Smooth muscle cell (in vitro differentiated cells): ENCODE data around the gene URM1. TPM values are rescaled to one million over a fixed set of nuclear protein-coding genes. Genes with fewer than 3 reads are reported as not detected.

Experiments used
- DNase-seq: peaks from one replicate; lab custom pipeline; 2025; ENCODE audit not compliant: unreplicated experiment; lab: John Stamatoyannopoulos, UW
- H2AFZ ChIP-seq: fragments of 200-600 bp; sonication (generic); 2 replicates; pipeline ENCODE4 v1.6.0; 2016; ENCODE audit warnings: antibody characterized with exemption, low read depth, mild to moderate bottlenecking
- H3F3A ChIP-seq: fragments of 200-600 bp; sonication (generic); 2 replicates; pipeline ENCODE4 v1.6.0; 2017; ENCODE audit warnings: antibody characterized with exemption, low read depth
- H3K27ac ChIP-seq: fragments of 200-600 bp; sonication (generic); 2 replicates; pipeline ENCODE4 v1.5.1; 2016; ENCODE audit warnings: low read depth, mild to moderate bottlenecking
- H3K27me3 ChIP-seq: fragments of 200-600 bp; sonication (generic); 2 replicates; pipeline ENCODE4 v1.6.1; 2016; ENCODE audit warnings: low read depth, mild to moderate bottlenecking
- H3K36me3 ChIP-seq: fragments of 200-600 bp; sonication (generic); 2 replicates; pipeline ENCODE4 v1.5.1; 2016; ENCODE audit warnings: low read depth
- H3K4me1 ChIP-seq: fragments of 200-600 bp; sonication (generic); 2 replicates; pipeline ENCODE4 v1.5.1; 2016; ENCODE audit warnings: low read depth
- H3K4me2 ChIP-seq: fragments of 200-600 bp; sonication (generic); 2 replicates; pipeline ENCODE4 v1.6.0; 2016; ENCODE audit warnings: mild to moderate bottlenecking
- H3K4me3 ChIP-seq: fragments of 200-600 bp; sonication (generic); 2 replicates; pipeline ENCODE4 v1.5.1; 2016; ENCODE audit warnings: mild to moderate bottlenecking
- H3K79me2 ChIP-seq: fragments of 200-600 bp; sonication (generic); 2 replicates; pipeline ENCODE4 v1.6.0; 2016; ENCODE audit warnings: low read depth, mild to moderate bottlenecking
- H3K9ac ChIP-seq: fragments of 200-600 bp; sonication (generic); 2 replicates; pipeline ENCODE4 v1.6.0; 2016; ENCODE audit warnings: low read depth
- H3K9me3 ChIP-seq: fragments of 200-600 bp; sonication (generic); replicated peaks from 2 replicates; pipeline ENCODE4 v1.5.1; 2016; ENCODE audit warnings: low read depth
- H4K20me1 ChIP-seq: fragments of 200-600 bp; sonication (generic); 2 replicates; pipeline ENCODE4 v1.6.0; 2016; ENCODE audit warnings: low read depth
- WGBS: methylation state at CpG from one replicate; pipeline ENCODE4 v1.1.7; 2016; ENCODE audit warnings: low lambda C conversion rate; 5-methylcytosine and 5-hydroxymethylcytosine counted together
- polyA plus RNA-seq: library from polyadenylated mRNA; unstranded; fragments of >200 nt; fragmentation: Nextera tagmentation; extraction: Ambion mirVana; gene quantifications from 2 replicates; pipeline ENCODE4 v1.2.1, GENCODE V29; 2016
- total RNA-seq: library from RNA; depleted of rRNA; stranded (reverse); fragments of >200 nt; gene quantifications from 2 replicates; pipeline ENCODE4 v1.2.3, GENCODE V29; 2014
- TF ChIP-seq, protein P1 (sequence below): fragments of 200-600 bp; sonication (generic); IDR thresholded peaks from 2 replicates; pipeline ENCODE4 v1.5.1; 2017; ENCODE audit warnings: borderline replicate concordance, mild to moderate bottlenecking, antibody characterized with exemption; ENCODE audit not compliant: insufficient read depth, poor library complexity, severe bottlenecking

URM1 gene
- total and polyA plus RNA-seq, 2 experiments from 2014 or later = 27.3 to 48.7 TPM

DNA sequence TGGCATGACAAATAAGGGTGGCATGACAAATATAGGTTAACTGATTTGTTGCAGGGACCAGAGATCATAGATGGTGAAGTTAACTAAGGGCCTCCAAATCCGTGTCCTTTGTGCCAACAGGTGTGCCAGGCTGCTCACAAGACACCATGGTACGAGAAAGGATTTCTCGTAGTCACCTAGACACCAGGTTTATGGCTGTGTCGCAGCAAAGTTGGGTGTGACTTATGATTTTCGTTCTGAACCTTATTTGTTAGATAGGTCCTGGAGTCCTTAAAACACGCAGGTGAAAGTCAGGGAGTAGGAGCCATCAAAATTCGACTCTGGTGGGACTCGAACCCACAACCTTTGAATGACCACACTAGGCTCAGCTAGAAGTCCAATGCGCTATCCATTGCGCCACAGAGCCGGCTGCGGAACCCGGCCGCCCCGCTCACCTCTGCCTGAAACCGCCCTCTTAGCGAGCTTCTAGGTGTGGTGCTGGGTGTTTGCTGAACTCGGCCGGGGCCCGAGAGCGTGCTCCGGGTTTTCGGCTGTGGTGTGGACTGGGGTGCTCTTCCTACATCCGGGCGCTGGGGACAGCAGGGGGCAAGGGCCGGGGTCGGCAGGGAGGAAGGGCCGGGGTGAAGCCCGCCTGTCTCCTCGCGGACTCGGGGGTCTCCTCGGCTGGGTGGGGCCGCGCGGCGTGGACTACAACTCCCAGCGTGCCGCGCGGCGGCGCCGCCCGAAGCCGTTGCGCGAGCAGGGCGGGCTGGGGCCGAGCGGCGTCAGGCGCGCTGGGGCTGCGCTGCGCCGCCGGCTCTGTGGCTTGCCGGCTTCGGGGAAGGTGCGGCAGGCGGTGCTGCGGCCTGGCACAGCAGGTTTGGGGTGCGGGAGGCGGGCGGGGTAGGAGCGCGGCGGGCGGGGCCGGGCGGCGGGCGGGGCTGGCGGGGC lies 31.1 kb upstream of the URM1 start, which contains the start of gene SLC27A4:
SLC27A4 (plus strand) TSS at position 767 of the 930 bp plus-strand sequence. CDS start 2,606 bp downstream, outside the sequence.
- Histone ChIP-seq H4K20me1 (no peaks in the 10 kb centered on the region), H3K9me3 (no peaks in the 10 kb centered on the region), H3K27me3 (no peaks in the 10 kb centered on the region), H3K4me3 (peak within 1 kb of the TSS; percentile 85), H3K4me2 (peak within 1 kb of the TSS; percentile 83), H2AFZ (peak within 1 kb of the TSS; percentile 72), H3K36me3 (no peaks in the 10 kb centered on the region), H3K4me1 (no peaks in the 10 kb centered on the region), H3K9ac (peak within 1 kb of the TSS; percentile 35), H3K79me2 (no peaks in the 10 kb centered on the region), H3K27ac (no peak within 1 kb of the TSS), H3F3A (no peaks in the 10 kb centered on the region)
- DNase-seq = peak; percentile 21
- TF ChIP-seq, protein P1, sequence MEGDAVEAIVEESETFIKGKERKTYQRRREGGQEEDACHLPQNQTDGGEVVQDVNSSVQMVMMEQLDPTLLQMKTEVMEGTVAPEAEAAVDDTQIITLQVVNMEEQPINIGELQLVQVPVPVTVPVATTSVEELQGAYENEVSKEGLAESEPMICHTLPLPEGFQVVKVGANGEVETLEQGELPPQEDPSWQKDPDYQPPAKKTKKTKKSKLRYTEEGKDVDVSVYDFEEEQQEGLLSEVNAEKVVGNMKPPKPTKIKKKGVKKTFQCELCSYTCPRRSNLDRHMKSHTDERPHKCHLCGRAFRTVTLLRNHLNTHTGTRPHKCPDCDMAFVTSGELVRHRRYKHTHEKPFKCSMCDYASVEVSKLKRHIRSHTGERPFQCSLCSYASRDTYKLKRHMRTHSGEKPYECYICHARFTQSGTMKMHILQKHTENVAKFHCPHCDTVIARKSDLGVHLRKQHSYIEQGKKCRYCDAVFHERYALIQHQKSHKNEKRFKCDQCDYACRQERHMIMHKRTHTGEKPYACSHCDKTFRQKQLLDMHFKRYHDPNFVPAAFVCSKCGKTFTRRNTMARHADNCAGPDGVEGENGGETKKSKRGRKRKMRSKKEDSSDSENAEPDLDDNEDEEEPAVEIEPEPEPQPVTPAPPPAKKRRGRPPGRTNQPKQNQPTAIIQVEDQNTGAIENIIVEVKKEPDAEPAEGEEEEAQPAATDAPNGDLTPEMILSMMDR = no peak
- WGBS = 12% methylated on average over 35 of the region's 75 CpGs

DNA sequence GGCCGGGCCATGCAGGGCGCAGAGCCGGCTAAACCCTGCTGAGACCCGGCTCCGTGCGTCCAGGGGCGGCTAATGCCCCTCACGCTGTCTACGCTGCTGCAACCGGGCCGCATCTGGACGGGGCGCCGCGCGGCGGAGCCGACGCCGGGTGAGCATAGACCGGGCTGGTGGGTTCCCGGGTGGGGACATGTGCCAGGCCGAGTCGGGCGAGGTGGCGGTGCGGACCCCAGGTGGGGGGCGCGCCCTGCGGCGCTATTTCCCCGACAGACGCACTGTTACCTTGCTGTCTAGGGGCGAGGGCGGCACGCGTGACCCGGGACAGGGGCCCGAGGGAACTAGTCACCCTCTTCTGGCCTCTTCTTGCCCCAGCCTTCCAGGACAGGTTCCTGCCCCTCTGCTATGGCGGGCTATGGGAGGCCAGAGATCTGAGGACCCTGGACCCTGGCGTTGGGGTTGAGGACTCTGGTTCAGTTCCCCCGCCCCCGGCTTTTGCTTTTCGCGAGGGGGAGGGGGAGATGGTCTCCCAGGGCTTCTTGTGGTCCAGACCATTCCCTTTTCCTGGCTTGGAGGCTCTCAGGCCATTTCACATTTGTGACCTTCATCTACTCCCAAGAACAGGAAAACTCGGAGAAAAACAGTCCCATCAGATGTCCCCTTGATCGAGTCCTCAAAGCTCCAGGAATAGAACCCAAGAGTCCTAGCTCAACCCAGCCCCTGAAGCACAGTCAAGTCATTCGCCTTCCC lies 30.3 kb upstream of the URM1 start:
- peak overlapping the region; percentile 72 for H2AFZ ChIP-seq
- H3K79me2 ChIP-seq = no peaks in the 10 kb centered on the region
- H3K27me3 ChIP-seq = no peaks in the 10 kb centered on the region
- no peaks in the 10 kb centered on the region for H3K9me3 ChIP-seq
- H4K20me1 ChIP-seq = no peaks in the 10 kb centered on the region
- DNase-seq = no peak
- peak overlapping the region; percentile 85 for H3K4me3 ChIP-seq
- H3K36me3 ChIP-seq = no peaks in the 10 kb centered on the region
- no peaks in the 10 kb centered on the region for H3K4me1 ChIP-seq
- TF ChIP-seq, protein P1 = no peak
- peak overlapping the region; percentile 35 for H3K9ac ChIP-seq
- 1% methylated on average over 29 of the region's 48 CpGs for WGBS
- H3F3A ChIP-seq = no peaks in the 10 kb centered on the region
- H3K27ac ChIP-seq = no peak overlapping the region
- peak overlapping the region; percentile 83 for H3K4me2 ChIP-seq

DNA sequence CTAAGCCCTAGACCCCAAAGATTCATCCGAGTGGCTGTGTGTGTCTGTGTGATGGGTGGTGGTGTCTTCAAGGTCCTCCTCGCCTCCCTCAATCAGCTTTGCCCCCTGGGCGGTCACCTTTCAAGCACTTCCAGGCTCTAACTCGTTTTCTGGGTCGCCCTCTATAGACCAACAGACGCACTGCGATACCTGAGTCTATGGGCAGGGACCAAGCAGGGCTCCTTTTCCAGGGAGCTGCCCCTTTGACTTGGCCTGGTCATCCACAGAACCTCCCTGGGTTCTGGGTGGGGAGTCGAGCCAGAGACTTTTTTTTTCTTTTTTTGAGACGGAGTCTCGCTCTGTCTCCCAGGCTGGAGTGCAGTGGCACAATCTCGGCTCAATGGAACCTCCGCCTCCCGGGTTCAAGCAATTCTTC lies 29.7 kb upstream of the URM1 start:
- no peaks in the 10 kb centered on the region for H4K20me1 ChIP-seq
- H3K27ac ChIP-seq = no peak overlapping the region
- no peak overlapping the region for H3K9ac ChIP-seq
- H3K4me3 ChIP-seq = peak overlapping the region; percentile 85
- peak overlapping the region; percentile 43 for H2AFZ ChIP-seq
- H3K9me3 ChIP-seq = no peaks in the 10 kb centered on the region
- DNase-seq = peak; percentile 11
- no peaks in the 10 kb centered on the region for H3K36me3 ChIP-seq
- H3K4me2 ChIP-seq = peak overlapping the region; percentile 83
- WGBS = 31% methylated on average over 13 of the region's 13 CpGs
- H3F3A ChIP-seq = no peaks in the 10 kb centered on the region
- H3K4me1 ChIP-seq = no peaks in the 10 kb centered on the region
- H3K79me2 ChIP-seq = no peaks in the 10 kb centered on the region
- TF ChIP-seq, protein P1 = peak; percentile 48
- H3K27me3 ChIP-seq = no peaks in the 10 kb centered on the region
